ENCODE measurements around the gene INCENP.
"Not testable (repeated sequence)": the region's sequence is repeated elsewhere in the genome, so short reads cannot be mapped to it uniquely, and the experiment has no call there.

INCENP gene

GRCh38 chr11:62123669-62124185, at the start of gene INCENP:
INCENP (plus strand) TSS chr11:62124011; CDS start chr11:62128162, 4,151 bp downstream.
- peak; percentile 98 for DNase-seq (ENCODE audit: low read depth)

DNA sequence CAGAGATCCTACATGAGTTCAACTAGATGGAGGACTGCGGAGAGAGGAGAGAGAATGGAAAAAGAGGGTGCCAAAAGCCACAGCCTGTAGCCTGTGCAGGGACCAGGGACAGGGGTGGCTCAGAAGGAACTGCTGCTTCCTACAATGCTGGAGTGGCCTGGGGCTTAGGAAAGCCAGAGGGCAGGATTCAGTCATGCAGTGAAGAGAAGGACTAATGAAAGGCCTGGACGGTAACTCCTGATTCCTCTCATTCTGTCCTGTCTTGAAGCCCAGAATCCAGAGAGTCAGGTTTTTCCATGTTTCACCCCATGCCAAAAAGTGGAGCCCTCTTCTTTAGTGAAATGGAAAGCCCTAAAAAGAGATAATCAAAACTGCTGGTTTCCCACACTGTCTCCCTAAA, 48.4 kb upstream of the INCENP start:
- no peak for DNase-seq (ENCODE audit: low read depth)

- no peak for DNase-seq (ENCODE audit: low read depth)
These were observed 46.7 kb upstream of the INCENP start for GRCh38 chr11:62077132-62077531.

DNA sequence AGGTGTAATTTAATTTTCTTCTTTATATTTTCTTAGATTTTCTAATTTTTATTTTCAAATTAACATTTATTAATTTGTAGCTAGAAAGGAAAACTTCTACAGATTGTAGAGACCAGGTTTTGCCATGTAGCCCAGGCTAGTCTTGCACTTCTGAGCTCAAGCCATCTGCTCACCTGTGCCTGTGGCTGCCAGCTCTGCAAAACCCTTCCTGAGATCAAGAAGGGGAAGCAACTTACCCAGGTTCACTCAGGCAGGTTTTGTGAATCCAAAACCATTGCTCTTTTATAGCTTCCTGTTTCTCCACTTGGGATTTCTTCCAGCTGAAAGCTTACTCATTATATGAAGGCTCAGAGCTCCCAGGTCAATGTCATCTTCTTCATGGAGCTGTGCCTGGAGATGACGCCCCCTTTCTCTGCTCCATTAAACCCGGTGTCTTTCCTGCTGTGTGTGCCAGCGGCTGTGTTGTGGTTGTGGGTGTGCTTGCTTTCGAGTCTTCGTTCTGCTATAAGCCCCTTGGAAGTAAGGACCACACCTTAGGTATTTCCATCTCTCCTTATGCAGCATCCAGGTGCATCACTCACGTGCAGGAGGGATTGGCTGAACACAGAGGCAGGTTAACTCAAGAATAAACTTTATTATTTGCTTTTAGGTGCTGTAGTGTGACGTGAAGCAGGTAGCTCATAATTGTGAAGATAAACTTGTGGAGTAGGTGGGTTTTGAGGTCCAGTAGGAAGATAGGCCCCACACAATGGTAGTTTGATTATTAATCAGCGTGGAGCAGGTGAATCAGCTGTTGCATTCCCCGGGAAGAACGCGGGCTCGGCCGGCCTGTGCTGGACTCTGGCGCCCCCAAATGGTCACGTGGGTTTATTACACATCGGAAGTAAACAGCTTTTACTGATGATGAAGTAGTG, 42.2 kb upstream of the INCENP start:
- peak; percentile 53 for DNase-seq (ENCODE audit: low read depth)

- no peak for DNase-seq (ENCODE audit: low read depth)
These were observed 41.5 kb upstream of the INCENP start for GRCh38 chr11:62082292-62082657.

DNA sequence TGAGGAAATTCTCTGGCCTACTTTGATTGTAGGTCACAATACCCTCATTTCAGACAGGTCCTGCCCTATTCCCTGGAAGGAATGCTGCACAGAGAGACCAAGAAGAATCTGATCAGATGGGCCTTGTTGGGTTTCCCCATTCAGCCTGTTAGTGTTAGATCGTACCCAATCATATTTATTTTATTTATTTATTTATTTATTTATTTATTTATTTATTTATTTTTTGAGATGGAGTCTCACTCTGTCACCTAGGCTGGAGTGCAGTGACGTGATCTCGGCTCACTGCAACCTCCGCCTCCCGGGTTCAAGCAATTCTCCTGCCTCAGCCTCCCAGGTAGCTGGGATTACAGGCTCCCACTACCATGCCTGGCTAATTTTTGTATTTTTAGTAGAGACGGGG, 39.0 kb upstream of the INCENP start:
- not testable (repeated sequence) for DNase-seq (ENCODE audit: low read depth)

GRCh38 chr11:62087694-62088093, 36.1 kb upstream of the INCENP start:
- no peak for DNase-seq (ENCODE audit: low read depth)

GRCh38 chr11:62088331-62088933, 35.4 kb upstream of the INCENP start:
- DNase-seq (ENCODE audit: low read depth): no peak

DNA sequence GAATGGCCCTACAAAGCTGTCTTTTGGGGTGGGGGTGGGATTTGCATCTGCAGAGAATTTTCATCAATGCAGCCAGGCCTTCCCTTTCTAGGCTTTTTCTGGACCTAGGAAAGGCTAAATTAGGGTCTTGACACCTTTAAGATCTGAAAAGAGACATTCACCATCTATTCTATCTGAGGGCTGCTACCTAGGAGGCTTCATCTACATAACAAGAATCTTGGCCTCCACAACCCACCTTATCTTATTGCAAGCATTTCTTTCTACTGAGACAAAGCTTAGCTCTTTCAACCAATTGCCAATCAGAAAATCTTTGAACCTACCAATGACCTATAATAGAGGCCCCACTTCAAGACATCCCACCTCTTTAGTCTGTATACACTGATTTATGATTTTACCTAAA, 20.7 kb upstream of the INCENP start:
- DNase-seq (ENCODE audit: low read depth): no peak

GRCh38 chr11:62103986-62104385, 19.8 kb upstream of the INCENP start:
- DNase-seq (ENCODE audit: low read depth): no peak

DNA sequence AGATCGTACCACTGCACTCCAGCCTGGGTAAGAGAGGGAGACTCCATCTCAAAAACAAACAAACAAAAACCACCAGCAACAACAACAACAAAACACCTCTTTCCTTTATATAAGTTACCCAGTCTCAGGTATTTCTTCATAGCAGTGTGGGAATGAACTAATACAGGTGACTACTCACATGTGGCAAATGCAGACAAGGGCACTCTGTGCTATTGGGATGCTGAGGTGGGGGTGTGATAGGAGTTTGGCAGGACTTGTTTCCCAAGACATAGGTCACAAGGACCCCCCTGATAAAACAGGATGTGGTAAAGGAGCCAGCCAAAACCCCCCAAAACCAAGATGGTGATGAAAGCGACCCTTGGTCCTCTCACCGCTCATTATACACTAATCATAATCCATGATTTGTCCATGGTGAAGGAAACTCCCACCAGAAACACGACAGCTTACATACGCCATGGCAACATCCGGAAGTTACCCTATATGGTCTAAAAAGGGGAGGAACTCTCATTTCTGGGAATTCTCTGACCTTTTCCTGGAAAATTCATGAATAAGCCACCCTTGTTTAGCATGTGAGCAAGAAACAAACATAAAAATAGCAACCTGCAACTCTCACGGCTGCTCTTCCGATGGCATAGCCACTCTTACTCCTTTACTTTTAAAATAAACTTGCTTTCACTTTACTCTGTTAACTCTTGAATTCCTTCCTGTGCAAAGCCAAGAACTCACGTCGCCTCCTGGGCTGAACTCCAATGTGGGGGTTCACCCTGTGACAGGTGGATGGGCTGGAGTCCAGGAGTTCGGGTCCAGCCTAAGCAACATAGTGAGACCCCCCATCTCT, 18.8 kb upstream of the INCENP start:
- peak; percentile 92 for DNase-seq (ENCODE audit: low read depth)

DNA sequence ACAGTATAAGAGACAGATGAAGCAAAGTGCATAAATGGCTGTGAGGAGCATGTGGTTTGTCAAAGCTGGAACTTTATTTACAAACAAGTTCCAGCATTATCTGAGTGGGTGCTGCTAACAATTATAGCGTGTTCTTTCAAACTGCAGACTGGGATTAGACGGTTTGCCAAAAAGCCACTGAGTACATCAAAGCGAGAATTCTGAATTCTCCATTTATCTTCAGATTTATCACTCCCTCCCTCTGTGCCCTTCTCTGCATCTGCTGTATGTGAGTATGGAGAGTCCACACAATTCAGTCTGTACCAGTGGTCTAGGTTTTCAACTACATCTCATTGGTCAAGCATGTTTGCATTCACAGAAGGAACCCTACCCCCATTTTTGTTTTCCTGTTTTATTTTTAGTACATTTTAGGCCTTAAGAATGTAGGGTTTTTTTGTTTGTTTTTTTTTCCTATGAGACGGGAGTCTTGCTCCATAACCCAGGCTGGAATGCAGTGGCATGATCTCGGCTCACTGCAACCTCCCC, 18.1 kb upstream of the INCENP start:
- peak; percentile 84 for DNase-seq (ENCODE audit: low read depth)

DNA sequence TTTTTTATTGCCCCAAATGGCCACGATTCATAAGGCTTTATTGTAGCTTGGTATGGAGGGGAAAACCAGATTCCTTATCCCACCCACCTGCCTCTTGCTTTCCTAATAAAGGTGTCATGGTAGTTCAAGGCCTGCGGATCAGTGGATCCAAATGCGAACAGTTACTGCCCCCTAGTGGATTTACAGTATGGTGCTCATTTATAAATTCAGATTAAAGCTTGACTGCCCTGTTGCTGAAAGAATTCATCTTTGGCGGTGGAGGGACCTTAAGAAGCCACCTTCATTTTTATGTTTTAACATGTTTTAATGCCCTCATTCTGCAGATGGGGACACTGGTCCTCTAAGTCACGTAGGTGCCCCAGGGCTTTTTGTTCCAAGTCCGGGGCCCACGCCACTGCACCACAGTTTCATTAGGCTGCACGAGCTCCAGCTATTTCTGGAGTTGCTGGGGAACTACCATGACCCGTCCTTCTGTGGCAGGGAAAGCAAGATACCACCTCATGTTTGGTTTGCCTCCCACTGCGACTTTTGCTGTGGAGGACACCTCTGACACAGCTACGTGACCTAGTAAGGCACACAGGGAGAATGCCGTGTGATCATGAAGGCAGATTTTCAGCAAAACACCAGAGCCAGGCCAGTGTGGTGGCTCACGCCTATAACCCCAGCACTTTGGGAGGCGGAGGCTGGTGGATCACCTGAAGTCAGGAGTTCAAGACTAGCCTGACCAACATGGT, 15.6 kb upstream of the INCENP start:
- DNase-seq (ENCODE audit: low read depth): peak; percentile 55

DNA sequence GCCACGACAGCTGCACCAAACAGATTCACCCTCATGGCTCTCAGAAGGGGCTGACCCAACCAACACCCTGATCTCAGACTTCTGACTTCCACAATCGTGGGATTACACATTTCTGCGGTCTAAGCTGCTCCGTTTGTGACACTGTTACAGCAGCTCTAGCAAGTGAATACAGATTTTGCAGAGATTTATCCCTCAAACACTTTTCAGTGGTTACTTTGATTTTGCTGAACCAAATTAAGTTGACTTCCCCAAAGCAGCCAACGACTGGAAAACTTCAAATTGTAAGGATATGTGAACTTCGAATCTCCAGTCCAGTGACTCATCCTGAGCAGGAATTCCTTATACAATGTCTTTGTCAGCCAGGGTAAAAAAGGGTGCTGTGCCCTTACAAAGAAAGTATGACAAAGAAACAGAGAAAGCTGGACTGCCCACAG, 14.8 kb upstream of the INCENP start:
- no peak for DNase-seq (ENCODE audit: low read depth)

DNA sequence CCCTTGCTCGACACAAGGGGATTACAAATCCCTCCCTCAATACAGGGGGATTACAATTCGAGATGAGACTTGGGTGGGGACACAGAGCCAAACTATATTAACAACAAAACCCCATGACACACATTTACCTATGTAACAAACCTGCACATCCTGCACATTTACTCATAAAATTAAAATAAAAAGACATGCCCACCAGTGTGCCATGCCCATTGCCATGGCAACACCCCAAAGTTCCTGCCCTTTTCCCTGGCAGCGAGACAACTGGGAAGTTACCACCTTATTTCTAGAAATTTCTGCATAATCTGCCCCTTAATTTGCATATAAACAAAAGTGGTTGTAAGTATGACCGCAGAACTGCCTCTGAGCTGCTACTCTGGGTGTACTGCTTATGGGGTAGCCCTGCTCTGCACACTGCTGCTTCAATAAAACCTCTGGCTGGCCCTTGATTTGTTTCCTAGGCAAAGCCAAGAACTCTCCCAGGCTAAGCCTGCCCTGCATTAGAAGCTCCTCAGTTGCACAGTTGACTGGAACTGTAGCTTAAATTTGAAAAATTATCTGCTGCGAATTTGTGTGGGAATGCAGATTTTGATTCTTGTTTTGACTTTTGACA, 8.6 kb upstream of the INCENP start:
- no peak for DNase-seq (ENCODE audit: low read depth)

DNA sequence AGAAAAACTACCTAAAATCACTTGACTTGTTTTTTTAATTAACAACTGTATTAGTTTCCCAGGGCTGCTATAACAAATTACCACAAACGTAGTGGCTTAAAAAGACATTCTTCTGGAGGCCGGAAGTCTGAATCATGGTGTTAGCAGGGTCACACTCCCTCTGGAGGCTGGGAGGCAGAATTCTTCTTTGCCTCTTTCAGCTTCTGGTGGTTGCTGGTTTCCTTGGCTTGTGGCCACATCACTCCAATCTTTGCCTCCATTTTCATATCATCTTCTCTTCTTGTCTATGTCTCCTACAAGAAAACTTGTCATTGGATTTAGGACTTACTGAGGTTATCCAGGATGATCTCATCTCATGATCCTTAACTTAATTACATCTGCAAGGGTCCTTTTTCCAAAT, 7.4 kb upstream of the INCENP start:
- DNase-seq (ENCODE audit: low read depth): no peak

GRCh38 chr11:62119569-62119968, 4.2 kb upstream of the INCENP start:
- DNase-seq (ENCODE audit: low read depth): no peak

DNA sequence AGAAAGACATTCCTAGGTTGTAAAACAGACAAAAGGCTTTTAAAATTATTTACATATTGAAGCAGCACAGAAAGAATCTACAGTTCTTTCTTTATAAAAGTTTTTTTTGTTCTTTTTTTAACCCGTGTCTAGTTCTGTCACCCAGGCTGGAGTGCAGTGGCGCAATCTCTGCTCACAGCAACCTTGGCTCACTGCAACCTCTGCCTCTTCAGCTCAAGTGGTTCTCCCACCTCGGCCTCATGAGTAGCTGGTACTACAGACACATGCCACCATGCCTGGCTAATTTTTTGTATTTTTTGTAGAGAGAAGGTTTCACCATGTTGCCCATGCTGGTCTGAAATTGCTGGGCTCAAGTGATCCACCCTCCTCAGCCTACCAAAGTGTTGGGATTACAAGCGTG, 3.8 kb upstream of the INCENP start:
- DNase-seq (ENCODE audit: low read depth): no peak

DNA sequence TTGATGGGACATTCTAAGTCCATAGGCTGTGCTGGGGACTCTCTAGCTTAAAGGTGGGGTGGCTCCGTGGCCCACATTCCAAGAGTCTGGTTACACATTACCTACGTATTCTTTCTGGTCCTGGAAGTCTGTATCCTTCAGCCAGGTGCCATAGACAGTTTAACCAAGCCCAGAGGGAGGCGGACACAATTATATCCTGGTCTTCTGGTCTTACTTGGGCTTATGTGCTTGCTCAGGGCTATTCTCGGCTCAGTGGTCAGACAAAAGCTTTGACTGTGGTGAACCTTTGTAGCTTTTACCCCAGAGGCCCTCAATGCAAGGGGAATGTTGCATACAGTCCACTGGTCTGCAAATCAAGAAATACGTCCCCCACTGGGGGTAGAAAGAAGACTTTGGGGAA, 3.4 kb upstream of the INCENP start:
- DNase-seq (ENCODE audit: low read depth): no peak

DNA sequence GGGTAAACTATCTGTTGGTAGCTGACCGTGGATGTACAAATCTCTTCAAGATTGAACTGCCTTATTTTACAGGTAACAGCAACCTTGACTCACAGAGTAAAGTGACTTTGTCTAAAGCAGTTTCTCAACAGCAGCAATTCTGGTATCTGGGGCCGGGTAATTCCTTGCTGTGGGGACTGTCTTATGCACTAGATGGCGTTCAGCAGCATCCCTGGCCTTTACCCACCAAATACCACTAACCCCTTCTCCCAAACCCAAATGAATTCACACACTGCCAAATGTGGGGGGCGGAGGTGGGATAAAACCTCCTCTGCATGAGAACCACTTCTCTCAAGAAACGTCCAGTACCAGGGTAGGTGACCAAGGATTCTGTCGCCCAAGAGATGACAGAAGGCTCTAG, 1.7 kb upstream of the INCENP start:
- no peak for DNase-seq (ENCODE audit: low read depth)
